Nephron (organoid): ENCODE measurements around the gene PRDM10.

ENCODE experiments used
- H3K27ac Mint-ChIP-seq, 3 experiments: 2 replicates each; pipeline ENCODE4 v1.8.0; 2020; ENCODE audit warnings: mixed read lengths in 3 of 3, mild to moderate bottlenecking in 2 of 3, moderate library complexity in 1 of 3
- H3K27me3 Mint-ChIP-seq: 2 replicates; pipeline ENCODE4 v1.8.0; 2021; ENCODE audit warnings: low read depth, mild to moderate bottlenecking, moderate library complexity, mixed read lengths
- H3K36me3 Mint-ChIP-seq: 2 replicates; pipeline ENCODE4 v1.8.0; 2020; ENCODE audit warnings: low read depth, mixed read lengths
- H3K4me1 Mint-ChIP-seq: 2 replicates; pipeline ENCODE4 v1.8.0; 2020; ENCODE audit warnings: mixed read lengths
- H3K4me3 Mint-ChIP-seq, 3 experiments: 2 replicates each; pipeline ENCODE4 v1.8.0; 2020; ENCODE audit warnings: mild to moderate bottlenecking in 3 of 3, mixed read lengths in 3 of 3, moderate library complexity in 2 of 3
- H3K9me3 Mint-ChIP-seq: 2 replicates; pipeline ENCODE4 v1.8.0; 2020; ENCODE audit warnings: mixed read lengths
- CTCF ChIP-seq, 3 experiments: fragments of 200-600 bp; sonication (generic); IDR thresholded peaks; one replicate each; pipeline ENCODE4 v1.5.0; 2021; ENCODE audit warnings: antibody characterized with exemption in 3 of 3; ENCODE audit not compliant: unreplicated experiment in 3 of 3

Gene PRDM10

GRCh38 chr11:129992161-129992944, 10.3 kb downstream of the PRDM10 start:
- Mint-ChIP-seq H3K27me3 (no peaks in the 10 kb centered on the region), H3K36me3 (peaks cover 26% of the 10 kb centered on the region), H3K27ac (peak overlapping the region in 2 of 3 experiments; percentile 67 to 68), H3K4me3 (no peak overlapping the region), H3K9me3 (no peaks in the 10 kb centered on the region), H3K4me1 (peaks cover 23% of the 10 kb centered on the region)
- TF ChIP-seq CTCF (IDR thresholded peaks at IDR 0.05; ENCODE audit: unreplicated experiment in 3 of 3), result peak in 1 of 3 experiments; percentile 36

- no peak overlapping the region for H3K4me3 Mint-ChIP-seq
Observed at GRCh38 chr11:129989149-129989813, 13.4 kb downstream of the PRDM10 start.

GRCh38 chr11:129987950-129988349, 14.7 kb downstream of the PRDM10 start:
- TF ChIP-seq CTCF (IDR thresholded peaks at IDR 0.05; ENCODE audit: unreplicated experiment in 3 of 3), result no peak
- Mint-ChIP-seq H3K4me1 (peaks cover 12% of the 10 kb centered on the region), H3K27me3 (no peaks in the 10 kb centered on the region), H3K4me3 (no peak overlapping the region), H3K36me3 (peaks cover 15% of the 10 kb centered on the region), H3K9me3 (no peaks in the 10 kb centered on the region), H3K27ac (no peak overlapping the region)

More at GRCh38 chr11:129989149-129989813, 13.4 kb downstream of the PRDM10 start:
- no peak for TF ChIP-seq CTCF (IDR thresholded peaks at IDR 0.05; ENCODE audit: unreplicated experiment in 3 of 3)
- Mint-ChIP-seq H3K9me3 (no peaks in the 10 kb centered on the region), H3K4me1 (peaks cover 12% of the 10 kb centered on the region), H3K27me3 (no peaks in the 10 kb centered on the region), H3K36me3 (peaks cover 10% of the 10 kb centered on the region), H3K27ac (peak overlapping the region in 1 of 3 experiments; percentile 81)

DNA sequence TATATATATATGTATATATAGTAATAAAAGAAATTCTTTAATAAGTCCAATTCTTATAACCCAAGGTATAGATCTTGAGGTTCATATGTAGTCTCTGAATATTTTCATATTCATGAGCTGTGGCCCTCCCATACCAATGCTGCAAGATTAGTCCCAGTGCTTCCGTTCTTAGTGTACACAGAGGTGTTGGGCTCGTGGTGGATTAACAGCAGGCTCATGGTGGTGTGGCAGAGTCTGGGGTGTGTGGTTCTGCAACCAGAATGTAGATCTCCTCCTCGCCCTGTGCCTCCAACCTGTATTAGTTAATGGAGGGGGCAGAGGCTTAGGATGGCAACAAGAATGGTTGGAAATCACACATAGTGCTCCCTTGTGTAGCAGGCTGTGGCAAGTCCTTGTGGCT, 16.8 kb downstream of the PRDM10 start:
- Mint-ChIP-seq H3K27ac (no peak overlapping the region), H3K27me3 (no peaks in the 10 kb centered on the region), H3K4me3 (no peak overlapping the region), H3K36me3 (peaks cover 15% of the 10 kb centered on the region), H3K9me3 (no peaks in the 10 kb centered on the region), H3K4me1 (peaks cover 7% of the 10 kb centered on the region)
- TF ChIP-seq CTCF (IDR thresholded peaks at IDR 0.05; ENCODE audit: unreplicated experiment in 3 of 3), result no peak

DNA sequence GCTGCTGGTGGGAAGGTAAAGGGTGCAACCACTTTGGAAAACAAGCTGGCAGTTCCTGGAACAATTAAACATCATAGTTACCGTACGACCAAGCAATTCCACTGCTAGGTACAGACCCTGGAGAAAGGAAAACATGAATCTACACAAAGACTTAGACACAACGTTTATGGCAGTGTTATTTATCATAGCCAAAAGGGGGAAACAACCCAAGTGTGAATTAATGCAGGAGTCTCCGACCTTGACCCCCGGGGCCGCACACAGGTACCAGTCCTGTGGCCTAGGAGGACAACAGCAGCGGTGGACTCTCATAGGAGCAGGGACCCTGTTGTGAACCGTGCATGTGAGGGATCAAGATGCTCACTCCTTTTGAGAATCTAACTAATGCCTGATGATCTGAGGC, 22.5 kb downstream of the PRDM10 start:
- Mint-ChIP-seq H3K4me3 (no peak overlapping the region), H3K27ac (no peak overlapping the region), H3K27me3 (no peaks in the 10 kb centered on the region), H3K4me1 (peaks cover 12% of the 10 kb centered on the region), H3K36me3 (peaks cover 16% of the 10 kb centered on the region), H3K9me3 (no peaks in the 10 kb centered on the region)
- TF ChIP-seq CTCF (IDR thresholded peaks at IDR 0.05; ENCODE audit: unreplicated experiment in 3 of 3), result no peak
